Vagina (tissue), 2 donors: ENCODE measurements around the gene PEX10. TPM values are rescaled to one million over a fixed set of nuclear protein-coding genes. Genes with fewer than 3 reads are reported as not detected.

Experiments used
- DNase-seq, 2 donors: peaks; one replicate each; pipeline ENCODE4 v3.0.0-alpha.2; 2017; ENCODE audit errors: extremely low spot score in 2 of 2
- H3K27ac ChIP-seq: fragments of 200-600 bp; sonication (generic); one replicate; pipeline ENCODE4 v1.5.1; 2019
- H3K27me3 ChIP-seq: fragments of 200-600 bp; sonication (generic); one replicate; pipeline ENCODE4 v1.5.1; 2019
- H3K36me3 ChIP-seq, 2 donors: fragments of 200-600 bp; sonication (generic); one replicate each; pipeline ENCODE4 v1.5.1; 2017 to 2019
- H3K4me1 ChIP-seq: fragments of 200-600 bp; sonication (generic); one replicate; pipeline ENCODE4 v1.5.1; 2019
- H3K4me3 ChIP-seq, 2 donors: fragments of 200-600 bp; sonication (generic); 1 replicate in 1 of 2; 2 replicates in 1 of 2; pipeline ENCODE4 v1.5.1; 2016 to 2019
- H3K9me3 ChIP-seq: fragments of 200-600 bp; sonication (generic); one replicate; pipeline ENCODE4 v1.5.1; 2019
- CTCF ChIP-seq, 3 experiments: fragments of 450-650 bp in 2 of 3; fragments of 200-600 bp in 1 of 3; sonication (generic) in 1 of 3; IDR thresholded peaks; one replicate each; pipeline ENCODE4 v1.5.1; 2017 to 2019; ENCODE audit warnings: antibody characterized with exemption in 3 of 3, mild to moderate bottlenecking in 2 of 3, moderate library complexity in 2 of 3
- POLR2A ChIP-seq, 2 donors: fragments of 450-650 bp; IDR thresholded peaks; one replicate each; pipeline ENCODE4 v1.6.1; 2017; ENCODE audit warnings: antibody characterized with exemption in 2 of 2, mild to moderate bottlenecking in 2 of 2, moderate library complexity in 2 of 2
- POLR2AphosphoS5 ChIP-seq, 2 donors: sonication (generic); formaldehyde crosslinking; IDR thresholded peaks; one replicate each; pipeline ENCODE4 v1.9.0; 2017; ENCODE audit warnings: antibody characterized with exemption in 2 of 2, mild to moderate bottlenecking in 2 of 2, low read depth in 1 of 2; ENCODE audit not compliant: insufficient read depth in 1 of 2
- intact Hi-C: fragments of 100-400 bp; cut with DNase I; formaldehyde crosslinking; loops from one replicate; pipeline ENCODE4 v1.15.1; 2023
- total RNA-seq: library from RNA; depleted of rRNA; stranded (reverse); fragments of >200 nt; gene quantifications from one replicate; pipeline ENCODE4 v1.2.3, GENCODE V29; 2016

PEX10 gene
- total RNA-seq, 1 donor from 2014 or later, result 15.2 TPM

DNA sequence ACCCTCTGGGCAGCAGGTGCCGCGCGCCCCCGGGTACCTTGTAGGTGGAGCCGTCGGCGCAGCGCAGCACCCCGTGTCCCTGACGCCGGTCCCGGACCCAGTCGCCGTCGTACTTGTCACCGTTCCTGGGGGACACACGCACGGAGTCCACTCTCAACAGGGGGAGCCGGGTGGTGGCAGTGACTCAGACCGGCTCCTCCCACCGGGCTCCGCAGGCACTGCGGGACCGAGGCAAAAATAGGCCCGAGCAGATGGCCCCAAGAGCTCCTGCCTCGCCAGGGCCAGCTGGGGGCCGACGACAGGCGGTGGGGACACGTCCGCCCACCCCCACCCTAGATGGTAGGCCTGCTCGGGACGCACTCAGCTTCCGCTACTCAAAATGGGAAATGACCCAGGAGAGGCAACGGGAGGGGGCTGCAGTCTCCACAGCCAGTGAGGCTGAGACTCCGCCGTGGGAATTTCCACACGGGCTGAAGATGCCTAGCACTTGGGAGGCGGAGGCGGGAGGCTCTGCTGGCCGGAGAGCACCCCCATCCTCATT lies 27.4 kb downstream of the PEX10 start:
- intact Hi-C loops, result no loop called here
- no peak overlapping the region for H3K27ac ChIP-seq
- TF ChIP-seq POLR2AphosphoS5 (IDR thresholded peaks at IDR 0.05; ENCODE audit: insufficient read depth in 1 of 2, low read depth in 1 of 2), result no peak
- TF ChIP-seq CTCF (IDR thresholded peaks at IDR 0.05), result no peak
- TF ChIP-seq POLR2A (IDR thresholded peaks at IDR 0.05), result no peak

GRCh38 chr1:2384130-2384860 lies 28.1 kb downstream of the PEX10 start:
- TF ChIP-seq POLR2AphosphoS5 (IDR thresholded peaks at IDR 0.05; ENCODE audit: insufficient read depth in 1 of 2, low read depth in 1 of 2) (no peak), POLR2A (IDR thresholded peaks at IDR 0.05) (no peak), CTCF (IDR thresholded peaks at IDR 0.05) (no peak)

More for the DNA sequence above, 27.4 kb downstream of the PEX10 start:
- peaks cover 14% of the 10 kb centered on the region for H3K4me1 ChIP-seq
- H3K9me3 ChIP-seq, result no peaks in the 10 kb centered on the region
- no peaks in the 10 kb centered on the region for H3K27me3 ChIP-seq
- H3K36me3 ChIP-seq, result no peaks in the 10 kb centered on the region
- DNase-seq, result no peak
- no peak overlapping the region for H3K4me3 ChIP-seq

GRCh38 chr1:2383576-2383975 lies 28.8 kb downstream of the PEX10 start:
- DNase-seq, result no peak
- Histone ChIP-seq H3K4me1 (peaks cover 11% of the 10 kb centered on the region), H3K4me3 (no peak overlapping the region), H3K36me3 (no peaks in the 10 kb centered on the region), H3K9me3 (no peaks in the 10 kb centered on the region), H3K27me3 (no peaks in the 10 kb centered on the region), H3K27ac (no peak overlapping the region)
- no peak for TF ChIP-seq CTCF (IDR thresholded peaks at IDR 0.05)
- no peak for TF ChIP-seq POLR2A (IDR thresholded peaks at IDR 0.05)
- TF ChIP-seq POLR2AphosphoS5 (IDR thresholded peaks at IDR 0.05; ENCODE audit: insufficient read depth in 1 of 2, low read depth in 1 of 2), result no peak
- intact Hi-C loops, result no loop called here

More at GRCh38 chr1:2384130-2384860, 28.1 kb downstream of the PEX10 start:
- Histone ChIP-seq H3K27ac (no peak overlapping the region), H3K27me3 (no peaks in the 10 kb centered on the region), H3K4me3 (no peak overlapping the region), H3K36me3 (no peaks in the 10 kb centered on the region), H3K4me1 (peaks cover 11% of the 10 kb centered on the region), H3K9me3 (no peaks in the 10 kb centered on the region)
- DNase-seq, result no peak
- intact Hi-C loops, result no loop called here

DNA sequence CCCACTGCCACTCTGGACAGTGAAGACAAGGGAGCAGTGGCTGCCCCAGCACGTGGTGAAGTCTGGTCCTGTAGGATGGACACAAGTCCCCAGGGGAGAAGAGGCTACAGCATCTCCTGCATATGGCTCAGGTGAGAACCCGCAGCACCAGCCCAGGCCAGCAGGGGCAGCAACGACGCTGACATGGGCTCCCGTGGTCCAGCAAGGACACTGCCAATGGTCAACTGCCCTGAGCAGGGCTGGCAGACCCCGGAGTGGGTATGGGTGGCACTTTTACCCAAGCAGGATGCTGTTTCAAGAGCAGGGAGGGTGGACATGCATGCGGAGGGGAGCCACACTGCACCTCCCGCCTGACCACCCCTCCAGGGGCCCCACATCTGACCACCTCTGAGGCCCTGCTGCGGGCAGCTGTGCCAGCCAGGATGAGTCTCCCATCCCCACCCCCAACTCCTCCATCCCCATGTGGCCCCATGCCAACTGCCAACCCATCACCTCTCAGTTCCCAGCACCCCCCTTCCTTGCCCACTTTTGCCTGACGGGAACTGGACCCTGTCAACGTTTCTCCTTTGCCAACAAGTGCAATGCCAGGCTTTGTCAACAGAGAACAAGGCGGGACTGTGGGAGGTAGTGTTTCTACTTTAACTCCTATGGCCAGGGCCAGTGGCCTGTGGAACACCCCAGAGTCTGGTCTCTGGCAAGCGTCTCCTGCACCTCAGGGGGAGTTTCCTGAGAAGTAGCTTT lies 29.6 kb downstream of the PEX10 start:
- no peak for DNase-seq
- intact Hi-C loops, result no loop called here
- H3K4me1 ChIP-seq, result peaks cover 11% of the 10 kb centered on the region
- H3K4me3 ChIP-seq, result no peak overlapping the region
- H3K27ac ChIP-seq, result no peak overlapping the region
- H3K27me3 ChIP-seq, result no peaks in the 10 kb centered on the region
- no peaks in the 10 kb centered on the region for H3K36me3 ChIP-seq
- H3K9me3 ChIP-seq, result no peaks in the 10 kb centered on the region
- TF ChIP-seq POLR2A (IDR thresholded peaks at IDR 0.05), result no peak
- peak in 2 of 3 experiments; percentile 10 to 18 for TF ChIP-seq CTCF (IDR thresholded peaks at IDR 0.05)
